BJ (cell line): Measurements from ENCODE around the gene GNG14. TPM values are rescaled to one million over a fixed set of nuclear protein-coding genes. Genes with fewer than 3 reads are reported as not detected.
"Not testable (repeated sequence)": the region's sequence is repeated elsewhere in the genome, so short reads cannot be mapped to it uniquely, and the experiment has no call there.

Source experiments
- CTCF ChIA-PET: fragments of 350-600 bp; formaldehyde crosslinking; extraction: SDS; loops from one replicate; lab custom pipeline; 2021; ENCODE audit warnings: antibody characterized with exemption, inconsistent platforms; lab: Yijun Ruan, JAX
- POLR2A ChIA-PET: fragments of 300-600 bp; sonication (Branson Sonifier 250); formaldehyde crosslinking; extraction: SDS; loops from one replicate; lab custom pipeline; 2021; ENCODE audit warnings: antibody characterized with exemption; lab: Charles Lee
- DNase-seq: peaks from one replicate; pipeline ENCODE4 v3.0.0-alpha.2; 2011; ENCODE audit warnings: low read depth
- H3K27me3 ChIP-seq: 2 replicates; pipeline ENCODE4 v1.6.0; 2011; ENCODE audit warnings: low read length; ENCODE audit not compliant: control insufficient read depth, insufficient read depth
- H3K36me3 ChIP-seq: 2 replicates; pipeline ENCODE4 v1.5.1; 2011; ENCODE audit warnings: low read length; ENCODE audit not compliant: control insufficient read depth, insufficient read depth
- H3K4me3 ChIP-seq: 2 replicates; pipeline ENCODE4 v1.5.1; 2011; ENCODE audit warnings: low read depth, mild to moderate bottlenecking, control low read depth, low read length
- CTCF ChIP-seq: IDR thresholded peaks from 2 replicates; pipeline ENCODE4 v1.5.1; 2011; ENCODE audit warnings: low read depth, mild to moderate bottlenecking, control low read depth, inconsistent platforms, low read length, moderate library complexity; ENCODE audit not compliant: insufficient read depth
- polyA plus RNA-seq: library from polyadenylated mRNA; depleted of rRNA; stranded (reverse); fragments of >200 nt; gene quantifications from 2 replicates; pipeline ENCODE4 v1.2.3, GENCODE V29; 2011

The GNG14 gene
- polyA plus RNA-seq, 1 experiment, result not detected

- CTCF ChIA-PET, result interaction anchor here (1.8 kb wide), 1 partner anchor 49 kb away, joined by 4 read pairs; no protein-coding TSS in a partner anchor
Measured at GRCh38 chr19:12708641-12709040, 20.8 kb downstream of the GNG14 start.

GRCh38 chr19:12711187-12711586, 23.4 kb downstream of the GNG14 start:
- no peak for DNase-seq
- POLR2A ChIA-PET, result no interaction called here
- Histone ChIP-seq H3K36me3 (peaks cover 46% of the 10 kb centered on the region), H3K27me3 (no peaks in the 10 kb centered on the region), H3K4me3 (no peak overlapping the region)
- no peak for TF ChIP-seq CTCF
- CTCF ChIA-PET, result interaction anchor here (0.8 to 2.7 kb wide), 2 partner anchors 11 to 136 kb away, joined by 3 to 16 read pairs; no protein-coding TSS in a partner anchor

More at GRCh38 chr19:12708641-12709040, 20.8 kb downstream of the GNG14 start:
- TF ChIP-seq CTCF, result no peak
- H3K4me3 ChIP-seq, result no peak overlapping the region
- POLR2A ChIA-PET, result no interaction called here
- DNase-seq, result no peak
- H3K36me3 ChIP-seq, result peaks cover 44% of the 10 kb centered on the region
- H3K27me3 ChIP-seq, result no peaks in the 10 kb centered on the region

GRCh38 chr19:12712077-12712476, 24.3 kb downstream of the GNG14 start:
- H3K27me3 ChIP-seq, POLR2A ChIA-PET, DNase-seq, H3K4me3 ChIP-seq: not testable (repeated sequence)
- CTCF ChIA-PET, result interaction anchor here (2.7 kb wide), 1 partner anchor 135 kb away, joined by 16 read pairs; no protein-coding TSS in a partner anchor
- peaks cover 46% of the 10 kb centered on the region for H3K36me3 ChIP-seq

GRCh38 chr19:12713304-12713703, 25.5 kb downstream of the GNG14 start:
- POLR2A ChIA-PET, result not testable (repeated sequence)
- CTCF ChIA-PET, result interaction anchor here (0.9 to 1.7 kb wide), 5 partner anchors 10 to 133 kb away, joined by 3 to 7 read pairs (median 4); no protein-coding TSS in a partner anchor
- peaks cover 47% of the 10 kb centered on the region for H3K36me3 ChIP-seq

GRCh38 chr19:12715102-12715501, 27.3 kb downstream of the GNG14 start:
- no peak overlapping the region for H3K4me3 ChIP-seq
- CTCF ChIA-PET, result interaction anchor here (2.3 to 3.7 kb wide), 2 partner anchors 43 to 45 kb away, joined by 7 to 22 read pairs; no protein-coding TSS in a partner anchor
- no peaks in the 10 kb centered on the region for H3K27me3 ChIP-seq
- POLR2A ChIA-PET, result no interaction called here
- no peak for DNase-seq
- H3K36me3 ChIP-seq, result peaks cover 48% of the 10 kb centered on the region
- TF ChIP-seq CTCF, result no peak

More at GRCh38 chr19:12713304-12713703, 25.5 kb downstream of the GNG14 start:
- DNase-seq, H3K4me3 ChIP-seq, H3K27me3 ChIP-seq: not testable (repeated sequence)

- peaks cover 43% of the 10 kb centered on the region for H3K36me3 ChIP-seq
- no peak for TF ChIP-seq CTCF
- H3K27me3 ChIP-seq, result no peaks in the 10 kb centered on the region
- DNase-seq, result no peak
- CTCF ChIA-PET, result interaction anchor here (0.8 to 3.7 kb wide), 4 partner anchors 21 to 131 kb away, joined by 3 to 22 read pairs (median 6); partner anchors contain the start of gene GET3
- POLR2A ChIA-PET, result no interaction called here
- no peak overlapping the region for H3K4me3 ChIP-seq
Measured at GRCh38 chr19:12715929-12716328, 28.1 kb downstream of the GNG14 start.
